HepG2 (cell line): ENCODE results near the gene FCAMR.

Experiments
- CTCF ChIP-seq: sonication (generic); formaldehyde crosslinking; IDR thresholded peaks from 2 replicates; pipeline ENCODE4 v1.5.0; 2020; ENCODE audit warnings: mild to moderate bottlenecking, missing genetic modification reagents, moderate library complexity
- LRRFIP1 ChIP-seq: sonication (generic); formaldehyde crosslinking; conservative IDR thresholded peaks from 2 replicates; pipeline ENCODE4 v1.4.0; 2020; ENCODE audit warnings: missing genetic modification reagents
- NR2F2 ChIP-seq: IDR thresholded peaks from 2 replicates; pipeline ENCODE4 v1.6.1; 2012; ENCODE audit warnings: low read depth, inconsistent platforms, borderline replicate concordance
- ZNF720 ChIP-seq: sonication (generic); formaldehyde crosslinking; IDR thresholded peaks from 2 replicates; pipeline ENCODE4 v1.4.0; 2020; ENCODE audit warnings: missing genetic modification reagents

- no peak for TF ChIP-seq CTCF
- no peak for TF ChIP-seq NR2F2
- no peak for TF ChIP-seq ZNF720 (CRISPR knock-in tag)
- no peak for TF ChIP-seq LRRFIP1 (CRISPR knock-in tag)
Observed at GRCh38 chr1:206992790-206993189, 22.5 kb upstream of the FCAMR start.
